OCI-LY7 (cell line): ENCODE results near the gene XKRX. TPM values are rescaled to one million over a fixed set of nuclear protein-coding genes. Genes with fewer than 3 reads are reported as not detected.

Source experiments
- BruUV-seq: library from RNA; stranded (reverse); fragments of 400-500 nt; replicated peaks from 2 replicates; lab custom pipeline; 2021; lab: Mats Ljungman, UMichigan
- CTCF ChIA-PET: fragments of 300-600 bp; sonication (Branson Sonifier 250); formaldehyde crosslinking; loops from one replicate; lab custom pipeline; 2022; ENCODE audit warnings: antibody characterized with exemption; ENCODE audit not compliant: unreplicated experiment; lab: Charles Lee
- POLR2A ChIA-PET: fragments of 300-600 bp; sonication (Branson Sonifier 250); formaldehyde crosslinking; loops from one replicate; lab custom pipeline; 2022; ENCODE audit warnings: antibody characterized with exemption; lab: Charles Lee
- DNase-seq: peaks from one replicate; pipeline ENCODE4 v3.0.0-alpha.2; 2015; ENCODE audit warnings: low spot score
- H2AFZ ChIP-seq: fragments of 200-600 bp; sonication (generic), shearing (Covaris generic); 2 replicates; pipeline ENCODE4 v1.6.1; 2014; ENCODE audit warnings: mild to moderate bottlenecking, antibody characterized with exemption, low read length, moderate library complexity
- H3K27ac ChIP-seq: fragments of 200-600 bp; sonication (generic); 2 replicates; pipeline ENCODE4 v1.5.1; 2014; ENCODE audit warnings: mixed run types, low read depth, mild to moderate bottlenecking, moderate library complexity, low read length, inconsistent platforms; ENCODE audit not compliant: poor library complexity, severe bottlenecking
- H3K36me3 ChIP-seq: fragments of 200-600 bp; sonication (generic); 2 replicates; pipeline ENCODE4 v1.6.1; 2014; ENCODE audit warnings: mild to moderate bottlenecking, antibody characterized with exemption, low read length, moderate library complexity, mixed read lengths; ENCODE audit not compliant: insufficient read depth
- H3K4me1 ChIP-seq: fragments of 200-600 bp; sonication (generic); 2 replicates; pipeline ENCODE4 v1.5.1; 2014; ENCODE audit warnings: mild to moderate bottlenecking, low read length; ENCODE audit not compliant: insufficient read depth, poor library complexity, severe bottlenecking
- H3K4me2 ChIP-seq: fragments of 200-600 bp; sonication (generic); 2 replicates; pipeline ENCODE4 v1.6.1; 2014; ENCODE audit warnings: mild to moderate bottlenecking, low read length
- H3K4me3 ChIP-seq: fragments of 200-600 bp; sonication (generic); 2 replicates; pipeline ENCODE4 v1.5.1; 2014; ENCODE audit warnings: mild to moderate bottlenecking, low read depth, low read length; ENCODE audit not compliant: poor library complexity, severe bottlenecking
- H3K79me2 ChIP-seq: fragments of 200-600 bp; sonication (generic); 2 replicates; pipeline ENCODE4 v1.6.1; 2016; ENCODE audit warnings: low read depth, mild to moderate bottlenecking, low read length, moderate library complexity, mixed read lengths; ENCODE audit not compliant: insufficient read depth
- H3K9me2 ChIP-seq: fragments of 200-600 bp; sonication (generic); 2 replicates; pipeline ENCODE4 v1.6.1; 2016; ENCODE audit warnings: mild to moderate bottlenecking, low read length, mixed read lengths; ENCODE audit not compliant: insufficient read depth
- H3K9me3 ChIP-seq: fragments of 200-600 bp; sonication (generic); 2 replicates; pipeline ENCODE4 v1.6.1; 2014; ENCODE audit warnings: mild to moderate bottlenecking, mixed run types, low read length, mixed read lengths
- H4K20me1 ChIP-seq: fragments of 200-600 bp; sonication (generic); 2 replicates; pipeline ENCODE4 v1.6.1; 2014; ENCODE audit warnings: mild to moderate bottlenecking, antibody characterized with exemption, low read length, moderate library complexity, mixed read lengths; ENCODE audit not compliant: insufficient read depth
- CTCF ChIP-seq: fragments of 200-600 bp; sonication (generic); conservative IDR thresholded peaks from 2 replicates; pipeline ENCODE4 v1.5.1; 2014; ENCODE audit warnings: mild to moderate bottlenecking, antibody characterized with exemption, low read length, moderate library complexity, mixed read lengths
- EZH2phosphoT487 ChIP-seq: fragments of 200-600 bp; sonication (generic); IDR thresholded peaks from 2 replicates; pipeline ENCODE4 v1.6.1; 2018; ENCODE audit warnings: low read depth, borderline replicate concordance, mild to moderate bottlenecking, mixed run types, antibody characterized with exemption, low read length, moderate library complexity, mixed read lengths
- intact Hi-C: fragments of 100-400 bp; cut with micrococcal nuclease; formaldehyde crosslinking; loops from one replicate; pipeline ENCODE4 v1.10.0; 2022; ENCODE audit not compliant: unreplicated experiment
- total RNA-seq, 2 experiments: library from RNA; depleted of rRNA in 1 of 2; stranded (reverse); fragments of >200 nt in 1 of 2; shearing (Covaris generic) in 1 of 2; gene quantifications; 2 replicates each; pipeline ENCODE4 v1.2.3, GENCODE V29; 2014 to 2022

The XKRX gene
- total RNA-seq, 2 experiments from 2014 or later: 6.4 to 8.4 TPM

DNA sequence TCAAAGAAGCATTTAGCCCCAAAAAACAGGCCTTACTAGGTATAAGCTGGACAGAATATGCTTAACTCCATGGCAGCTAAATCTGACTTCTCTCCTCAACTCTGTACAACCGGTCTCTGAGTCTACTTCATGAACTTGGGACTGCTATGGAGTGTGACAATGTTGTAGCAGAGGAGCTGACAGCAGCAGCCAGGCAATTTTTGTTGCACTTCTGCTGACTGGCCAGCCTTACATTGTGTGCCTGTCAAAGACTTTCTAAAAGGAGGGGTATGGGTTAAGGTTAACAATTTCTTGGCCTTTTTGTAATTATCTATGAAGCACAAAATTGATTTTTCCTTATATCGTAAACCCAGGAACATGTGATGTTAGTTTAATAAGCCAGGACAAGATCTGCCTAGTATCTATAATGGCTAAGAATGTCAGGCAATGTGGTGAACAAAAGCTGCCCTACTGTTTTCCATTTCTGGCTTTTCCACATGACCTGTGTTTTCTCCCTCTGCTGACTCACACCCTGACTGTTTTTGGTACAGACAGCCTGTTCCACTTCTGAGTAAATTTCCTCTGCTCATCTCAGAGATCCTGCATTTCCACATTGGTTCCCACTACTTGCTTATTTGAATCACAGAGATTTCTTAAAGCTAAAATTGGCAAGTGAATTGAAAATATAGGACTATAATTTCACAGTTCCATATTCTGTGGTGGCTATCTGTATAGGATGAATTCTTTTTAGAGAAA, 63.9 kb downstream of the XKRX start:
- no TSS peak for BruUV-seq
- no peaks in the 10 kb centered on the region for H3K79me2 ChIP-seq
- no peak overlapping the region for H3K4me2 ChIP-seq
- H3K9me2 ChIP-seq: no peaks in the 10 kb centered on the region
- no peaks in the 10 kb centered on the region for H3K9me3 ChIP-seq
- DNase-seq: no peak
- no peaks in the 10 kb centered on the region for H4K20me1 ChIP-seq
- no peak overlapping the region for H3K4me3 ChIP-seq
- no peaks in the 10 kb centered on the region for H3K4me1 ChIP-seq
- no peaks in the 10 kb centered on the region for H3K36me3 ChIP-seq
- no peak overlapping the region for H3K27ac ChIP-seq
- H2AFZ ChIP-seq: no peak overlapping the region
- no peak for TF ChIP-seq EZH2phosphoT487
- no peak for TF ChIP-seq CTCF
- ChIA-PET CTCF (no interaction called here), POLR2A (interaction anchor here (0.5 to 0.6 kb wide), 2 partner anchors 316 to 786 kb away, joined by 3 read pairs; no protein-coding TSS in a partner anchor)
- intact Hi-C loops: no loop called here

Other genes starting within 250 kb of the XKRX start
- gene SYTL4, start 196.8 kb downstream of the XKRX start, total RNA-seq (2014; rRNA removed; shearing (Covaris generic)): not detected in 2 replicates
- not detected in 2 replicates for gene SYTL4, start 196.8 kb downstream of the XKRX start, total RNA-seq (2022)
- gene CSTF2, start 108.5 kb downstream of the XKRX start, total RNA-seq (2014; rRNA removed; shearing (Covaris generic)): 26.5 and 30.4 TPM in 2 replicates
- gene CSTF2, start 108.5 kb downstream of the XKRX start, total RNA-seq (2022): 30.0 and 32.6 TPM in 2 replicates
- 0.05 TPM in 1 of 2 replicates, not detected in the other for gene NOX1, start 54.6 kb downstream of the XKRX start, total RNA-seq (2014; rRNA removed; shearing (Covaris generic))
- not detected in 2 replicates for gene NOX1, start 54.6 kb downstream of the XKRX start, total RNA-seq (2022)
- not detected in 2 replicates for gene ARL13A, start 40.8 kb upstream of the XKRX start, total RNA-seq (2014; rRNA removed; shearing (Covaris generic))
- not detected in 2 replicates for gene ARL13A, start 40.8 kb upstream of the XKRX start, total RNA-seq (2022)
- gene TRMT2B, start 123.2 kb upstream of the XKRX start, total RNA-seq (2014; rRNA removed; shearing (Covaris generic)): 20.7 and 25.3 TPM in 2 replicates
- 24.8 and 33.9 TPM in 2 replicates for gene TRMT2B, start 123.2 kb upstream of the XKRX start, total RNA-seq (2022)
- not detected in 2 replicates for gene TMEM35A, start 150.0 kb upstream of the XKRX start, total RNA-seq (2014; rRNA removed; shearing (Covaris generic))
- not detected in 2 replicates for gene TMEM35A, start 150.0 kb upstream of the XKRX start, total RNA-seq (2022)
- gene CENPI, start 169.3 kb upstream of the XKRX start, total RNA-seq (2014; rRNA removed; shearing (Covaris generic)): 27.7 and 28.4 TPM in 2 replicates
- gene CENPI, start 169.3 kb upstream of the XKRX start, total RNA-seq (2022): 45.5 and 47.4 TPM in 2 replicates